HG03460 (cell line): ENCODE results near the gene SYT1.

Experiments
- ATAC-seq: cut with Tn5 transposase; IDR thresholded peaks from one replicate; pipeline ENCODE4 v1.9.1; 2021; ENCODE audit not compliant: unreplicated experiment

The SYT1 gene

GRCh38 chr12:79055926-79056674 lies 191.5 kb downstream of the SYT1 start:
- no peak for ATAC-seq

GRCh38 chr12:79056775-79057174 lies 192.2 kb downstream of the SYT1 start:
- no peak for ATAC-seq

GRCh38 chr12:79057540-79057939 lies 193.0 kb downstream of the SYT1 start:
- ATAC-seq = no peak

- peak; percentile 38 for ATAC-seq
Observed at GRCh38 chr12:79058342-79058741, 193.8 kb downstream of the SYT1 start.

- no peak for ATAC-seq
Observed at GRCh38 chr12:79059557-79059956, 195.0 kb downstream of the SYT1 start.

GRCh38 chr12:79063258-79063657 lies 198.7 kb downstream of the SYT1 start:
- ATAC-seq = no peak

- ATAC-seq = no peak
Observed at GRCh38 chr12:79067977-79068376, 203.4 kb downstream of the SYT1 start.

- peak; percentile 98 for ATAC-seq
Observed at GRCh38 chr12:79069009-79069408, 204.4 kb downstream of the SYT1 start.

GRCh38 chr12:79071498-79071897 lies 206.9 kb downstream of the SYT1 start:
- no peak for ATAC-seq

- no peak for ATAC-seq
Observed at GRCh38 chr12:79073506-79073905, 208.9 kb downstream of the SYT1 start.

- ATAC-seq = no peak
Observed at GRCh38 chr12:79082595-79082994, 218.0 kb downstream of the SYT1 start.

- no peak for ATAC-seq
Observed at GRCh38 chr12:79083181-79083580, 218.6 kb downstream of the SYT1 start.

GRCh38 chr12:79085106-79085682 lies 220.6 kb downstream of the SYT1 start:
- no peak for ATAC-seq

GRCh38 chr12:79086541-79087296 lies 222.1 kb downstream of the SYT1 start:
- no peak for ATAC-seq

- no peak for ATAC-seq
Observed at GRCh38 chr12:79098530-79098929, 234.0 kb downstream of the SYT1 start.

GRCh38 chr12:79108962-79109361 lies 244.4 kb downstream of the SYT1 start:
- ATAC-seq = no peak

- no peak for ATAC-seq
Observed at GRCh38 chr12:79114896-79115295, 250.3 kb downstream of the SYT1 start.

- no peak for ATAC-seq
Observed at GRCh38 chr12:79115743-79116142, 251.2 kb downstream of the SYT1 start.

GRCh38 chr12:79119796-79120195 lies 255.2 kb downstream of the SYT1 start:
- ATAC-seq = no peak

GRCh38 chr12:79121486-79121885 lies 256.9 kb downstream of the SYT1 start:
- ATAC-seq = no peak

GRCh38 chr12:79124385-79124784 lies 259.8 kb downstream of the SYT1 start:
- ATAC-seq = no peak

- no peak for ATAC-seq
Observed at GRCh38 chr12:79125358-79125757, 260.8 kb downstream of the SYT1 start.
